NCI-H2227 treated with DMSO at 0.1 percent for 48 hours (cell line): Measurements from ENCODE around the gene CNKSR1.

Experiments used
- DNase-seq: peaks from one replicate; lab custom pipeline; 2025; lab: John Stamatoyannopoulos, UW

Gene CNKSR1

GRCh38 chr1:26160527-26161414, 16.5 kb upstream of the CNKSR1 start:
- peak; percentile 30 for DNase-seq

DNA sequence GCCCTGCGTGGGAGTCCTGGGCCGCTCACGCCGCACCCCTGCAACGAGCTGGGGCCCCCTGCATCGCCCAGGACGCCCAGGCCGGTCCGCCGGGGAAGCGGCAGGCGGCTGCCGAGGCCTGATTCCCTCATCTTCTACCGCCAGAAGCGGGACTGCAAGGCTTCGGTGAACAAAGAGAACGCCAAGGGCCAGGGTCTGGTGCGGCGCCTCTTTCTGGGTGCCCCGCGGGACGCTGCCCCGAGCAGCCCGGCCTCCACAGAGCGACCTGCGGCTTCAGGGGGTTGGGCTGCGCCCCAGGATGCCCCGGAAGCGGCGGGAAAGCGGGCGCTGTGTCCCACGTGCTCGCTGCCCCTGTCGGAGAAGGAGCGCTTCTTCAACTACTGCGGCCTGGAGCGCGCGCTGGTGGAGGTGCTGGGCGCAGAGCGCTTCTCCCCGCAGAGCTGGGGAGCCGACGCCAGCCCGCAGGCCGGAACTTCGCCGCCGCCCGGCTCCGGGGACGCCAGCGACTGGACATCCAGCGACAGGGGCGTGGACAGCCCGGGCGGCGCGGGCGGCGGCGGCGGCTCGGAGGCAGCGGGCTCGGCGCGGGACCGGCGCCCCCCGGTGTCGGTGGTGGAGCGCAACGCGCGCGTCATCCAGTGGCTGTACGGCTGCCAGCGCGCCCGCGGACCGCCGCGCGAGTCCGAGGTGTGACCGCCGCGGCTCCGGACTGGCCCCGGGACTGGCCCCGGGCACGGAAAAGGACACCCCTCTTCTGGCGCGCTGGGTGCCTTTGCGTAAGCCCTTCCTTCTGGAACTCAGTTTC, 15.7 kb upstream of the CNKSR1 start:
- DNase-seq, result peak; percentile 73

DNA sequence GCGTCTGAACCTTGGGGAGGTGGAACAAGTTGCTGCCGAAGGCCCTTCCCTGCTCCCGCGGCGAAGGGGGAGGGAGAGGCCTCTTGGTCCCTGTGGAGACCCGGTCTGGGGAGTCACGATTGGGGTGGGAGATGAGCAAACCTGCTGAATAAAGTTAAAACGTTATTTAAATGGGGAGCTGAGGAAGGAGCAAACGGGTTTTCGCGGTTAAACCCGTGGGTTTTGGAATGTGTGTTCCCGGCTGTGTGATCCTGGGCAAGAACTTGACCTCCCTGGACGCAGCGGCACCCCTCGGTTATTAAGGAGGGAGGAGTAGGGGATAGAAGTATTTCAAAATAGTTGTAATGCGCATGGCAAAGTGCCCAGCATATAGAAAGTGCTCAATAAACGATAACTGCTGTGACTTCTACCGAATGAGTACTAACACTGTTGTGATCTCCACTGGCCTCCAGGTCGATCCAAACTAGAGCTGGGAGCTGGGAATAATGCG, 15.0 kb upstream of the CNKSR1 start:
- no peak for DNase-seq

GRCh38 chr1:26163684-26164035, 13.6 kb upstream of the CNKSR1 start:
- DNase-seq, result no peak

- no peak for DNase-seq
Measured at GRCh38 chr1:26164036-26164860, 13.0 kb upstream of the CNKSR1 start.

- DNase-seq, result no peak
Measured at GRCh38 chr1:26164861-26165842, 12.1 kb upstream of the CNKSR1 start.

GRCh38 chr1:26166719-26167281, 10.5 kb upstream of the CNKSR1 start:
- no peak for DNase-seq

GRCh38 chr1:26168410-26169197, 8.7 kb upstream of the CNKSR1 start, which contains the start of gene C1orf232:
Gene C1orf232 (minus strand): TSS chr1:26168963. CDS start chr1:26168499, 464 bp downstream.
- DNase-seq, result no peak

- DNase-seq, result no peak
Measured at GRCh38 chr1:26169198-26169554, 8.1 kb upstream of the CNKSR1 start.

GRCh38 chr1:26169669-26170471, 7.4 kb upstream of the CNKSR1 start, which contains the start of gene ZNF593:
Gene ZNF593 (plus strand): TSS chr1:26169908. CDS start chr1:26169984, 76 bp downstream.
- peak; percentile 73 for DNase-seq

DNA sequence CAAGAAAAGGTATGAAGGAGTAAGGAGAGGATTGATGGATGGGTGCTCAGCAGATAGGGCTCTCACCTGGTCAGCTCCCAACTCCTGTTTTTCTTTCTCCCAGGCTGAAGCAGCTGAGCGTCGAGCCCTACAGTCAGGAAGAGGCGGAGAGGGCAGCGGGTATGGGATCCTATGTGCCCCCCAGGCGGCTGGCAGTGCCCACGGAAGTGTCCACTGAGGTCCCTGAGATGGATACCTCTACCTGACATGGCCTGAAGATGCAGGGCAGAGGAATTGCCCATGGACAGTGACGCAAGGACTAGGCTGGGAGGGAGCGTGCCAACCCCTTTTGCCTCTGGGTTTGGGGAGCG, 6.8 kb upstream of the CNKSR1 start:
- no peak for DNase-seq

DNA sequence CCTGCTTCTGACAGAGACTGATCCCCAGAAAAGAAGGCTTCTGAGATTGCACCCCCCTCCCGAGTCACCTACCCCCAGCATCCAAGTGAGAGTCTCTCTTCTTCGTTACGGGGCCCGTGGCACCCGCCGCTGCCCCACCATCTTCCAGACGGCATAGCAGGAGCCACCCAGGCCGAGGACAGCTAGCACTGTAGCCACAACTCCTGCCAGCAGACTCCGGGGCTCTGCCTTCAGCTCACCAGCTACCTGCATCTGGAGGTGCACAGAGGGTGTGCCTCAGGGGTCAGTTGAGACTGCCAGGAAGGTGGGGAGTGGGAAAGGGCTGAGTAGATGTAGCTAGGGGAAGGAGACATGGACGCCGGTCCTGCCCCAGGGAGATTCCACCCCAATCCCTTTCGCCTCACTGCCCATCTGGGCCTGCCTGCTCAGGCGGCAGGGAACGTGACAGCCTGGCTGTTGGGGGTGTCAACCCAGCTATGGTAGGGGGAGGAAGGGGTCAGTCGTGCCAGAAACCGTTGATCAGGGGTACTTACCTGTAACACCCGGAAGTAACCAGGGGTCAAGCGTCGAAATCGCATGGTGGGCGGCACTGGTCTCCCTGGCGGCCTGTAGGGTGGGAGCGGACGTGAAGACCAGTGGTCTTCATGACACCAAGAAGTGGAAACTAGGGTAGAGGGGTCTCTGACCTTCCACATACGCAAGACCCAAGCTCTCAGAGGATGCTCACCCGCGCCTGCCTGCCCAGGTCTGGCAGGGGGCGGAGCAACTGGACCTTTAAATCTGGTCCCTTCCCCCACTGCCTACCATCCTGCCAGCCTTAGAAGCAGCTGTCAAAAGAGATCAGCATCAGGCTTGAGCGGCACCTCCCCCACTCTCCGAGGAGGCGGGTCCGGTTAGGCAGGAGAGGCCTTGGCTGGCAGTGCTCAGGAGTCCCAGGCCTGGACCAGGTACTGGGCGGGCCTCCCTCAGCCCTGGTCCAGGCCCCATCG, 5.9 kb upstream of the CNKSR1 start, which contains the start of gene ZNF593OS:
Gene ZNF593OS (minus strand): TSS at position 749 of the 989 bp plus-strand sequence. CDS start 171 bp downstream, at position 578.
- no peak for DNase-seq

DNA sequence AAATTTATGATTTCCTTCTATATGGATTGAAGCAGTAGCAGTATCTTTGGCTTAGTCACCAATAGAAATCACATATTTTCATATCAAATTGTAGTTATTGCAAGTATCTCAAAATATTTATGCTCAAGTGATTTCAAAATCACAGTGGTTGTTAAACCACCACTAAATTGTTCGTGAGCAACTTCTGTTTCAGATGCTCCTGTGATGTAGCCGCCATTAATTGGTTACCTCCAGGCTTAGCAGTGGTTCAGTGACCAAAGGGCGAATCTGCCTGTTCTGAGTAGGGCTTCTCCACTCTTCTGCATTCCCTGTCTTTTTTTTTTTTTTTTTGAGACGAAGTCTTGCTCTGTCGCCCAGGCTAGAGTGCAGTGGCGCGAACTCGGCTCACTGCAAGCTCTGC, 1.9 kb upstream of the CNKSR1 start:
- no peak for DNase-seq

GRCh38 chr1:26180010-26180506, 2.8 kb downstream of the CNKSR1 start:
- DNase-seq, result no peak

DNA sequence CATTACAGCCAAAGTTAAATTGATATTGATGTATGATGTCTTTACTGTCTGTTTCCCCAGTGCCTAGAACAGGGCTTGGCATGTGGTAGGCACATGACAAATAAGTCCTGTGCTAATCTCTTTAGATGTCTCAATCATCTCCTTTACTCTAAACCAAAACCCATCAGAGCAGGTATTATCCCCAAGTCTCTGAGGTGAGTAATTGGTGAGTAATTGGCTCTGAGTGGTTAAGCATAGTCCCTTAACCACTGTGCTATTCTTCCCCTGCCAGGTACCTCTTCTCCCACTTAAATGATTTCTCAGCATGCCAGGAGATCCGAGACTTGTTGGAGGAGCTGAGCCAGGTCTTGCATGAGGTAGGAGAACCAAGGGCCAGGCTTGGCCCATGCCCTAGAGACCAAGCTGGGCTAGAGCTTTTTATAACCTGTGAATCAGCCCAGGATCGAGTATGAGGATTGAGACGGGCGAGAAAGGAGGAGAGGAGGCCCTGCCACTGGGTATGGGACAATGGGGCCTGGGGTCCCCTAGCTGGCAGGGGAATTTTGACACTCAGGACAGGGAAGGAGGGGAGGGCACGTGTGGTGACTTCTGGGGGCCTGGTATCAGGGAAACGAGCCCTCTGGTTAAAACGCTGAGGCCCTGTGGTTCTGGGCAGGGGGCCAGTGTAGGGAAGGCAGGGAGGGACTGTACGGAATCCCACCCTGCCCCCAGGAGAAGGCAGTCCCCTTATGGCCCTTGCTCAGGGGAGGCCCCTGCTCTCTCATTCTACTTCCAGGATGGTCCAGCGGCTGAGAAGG, 4.5 kb downstream of the CNKSR1 start:
- DNase-seq, result no peak

DNA sequence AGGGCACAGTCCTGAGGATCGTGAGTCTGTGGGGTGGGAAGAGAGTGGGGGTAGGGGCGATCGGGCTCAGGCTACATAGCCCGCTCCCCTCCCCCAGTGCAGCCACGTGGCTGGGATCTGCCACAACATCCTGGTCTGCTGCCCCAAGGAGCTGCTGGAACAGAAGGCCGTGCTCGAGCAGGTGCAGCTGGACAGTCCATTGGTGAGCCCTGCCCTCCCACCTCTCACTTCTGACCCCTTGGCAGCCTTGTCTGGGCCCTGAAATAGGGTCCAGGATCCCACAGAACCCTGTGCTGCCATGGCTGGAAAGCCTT, 5.0 kb downstream of the CNKSR1 start:
- no peak for DNase-seq

GRCh38 chr1:26184086-26184485, 6.8 kb downstream of the CNKSR1 start:
- no peak for DNase-seq
